ENCODE measurements around the gene PDE4D.

The PDE4D gene

GRCh38 chr5:59259237-59259636 is 634.3 kb downstream of the PDE4D start:
- TF ChIP-seq FOXP2 (optimal IDR thresholded peaks at IDR 0.05; ENCODE audit: borderline replicate concordance, extremely low read depth, extremely low read length, insufficient read depth) (no peak), REST (IDR thresholded peaks at IDR 0.05; ENCODE audit: insufficient read depth in 1 of 2, low read depth in 2 of 2, low read length in 2 of 2) (no peak), TAF1 (IDR thresholded peaks at IDR 0.05; ENCODE audit: borderline replicate concordance, insufficient read depth, low read length) (no peak), SIN3A (IDR thresholded peaks at IDR 0.05; ENCODE audit: borderline replicate concordance, insufficient read depth, low read length) (no peak), POLR2AphosphoS5 (IDR thresholded peaks at IDR 0.05; ENCODE audit: low read depth, low read length) (no peak)

- TF ChIP-seq POLR2AphosphoS5 (IDR thresholded peaks at IDR 0.05; ENCODE audit: low read depth, low read length), result no peak
- TF ChIP-seq FOXP2 (optimal IDR thresholded peaks at IDR 0.05; ENCODE audit: borderline replicate concordance, extremely low read depth, extremely low read length, insufficient read depth), result no peak
- no peak for TF ChIP-seq SIN3A (IDR thresholded peaks at IDR 0.05; ENCODE audit: borderline replicate concordance, insufficient read depth, low read length)
Measured at GRCh38 chr5:59257488-59258400, 635.8 kb downstream of the PDE4D start.

GRCh38 chr5:59256331-59256730 is 637.2 kb downstream of the PDE4D start:
- no peak for TF ChIP-seq REST (IDR thresholded peaks at IDR 0.05; ENCODE audit: insufficient read depth in 1 of 2, low read depth in 2 of 2, low read length in 2 of 2)
- TF ChIP-seq SIN3A (IDR thresholded peaks at IDR 0.05; ENCODE audit: borderline replicate concordance, insufficient read depth, low read length), result no peak
- no peak for TF ChIP-seq FOXP2 (optimal IDR thresholded peaks at IDR 0.05; ENCODE audit: borderline replicate concordance, extremely low read depth, extremely low read length, insufficient read depth)
- TF ChIP-seq POLR2AphosphoS5 (IDR thresholded peaks at IDR 0.05; ENCODE audit: low read depth, low read length), result no peak
- TF ChIP-seq TAF1 (IDR thresholded peaks at IDR 0.05; ENCODE audit: borderline replicate concordance, insufficient read depth, low read length), result no peak

- TF ChIP-seq REST (IDR thresholded peaks at IDR 0.05; ENCODE audit: insufficient read depth in 1 of 2, low read depth in 2 of 2, low read length in 2 of 2) (no peak), TAF1 (IDR thresholded peaks at IDR 0.05; ENCODE audit: borderline replicate concordance, insufficient read depth, low read length) (no peak), POLR2AphosphoS5 (IDR thresholded peaks at IDR 0.05; ENCODE audit: low read depth, low read length) (no peak), FOXP2 (optimal IDR thresholded peaks at IDR 0.05; ENCODE audit: borderline replicate concordance, extremely low read depth, extremely low read length, insufficient read depth) (no peak), SIN3A (IDR thresholded peaks at IDR 0.05; ENCODE audit: borderline replicate concordance, insufficient read depth, low read length) (no peak)
Measured at GRCh38 chr5:59254055-59254687, 639.4 kb downstream of the PDE4D start.

GRCh38 chr5:59253625-59254024 is 639.9 kb downstream of the PDE4D start:
- TF ChIP-seq SIN3A (IDR thresholded peaks at IDR 0.05; ENCODE audit: borderline replicate concordance, insufficient read depth, low read length) (no peak), POLR2AphosphoS5 (IDR thresholded peaks at IDR 0.05; ENCODE audit: low read depth, low read length) (no peak), TAF1 (IDR thresholded peaks at IDR 0.05; ENCODE audit: borderline replicate concordance, insufficient read depth, low read length) (no peak), REST (IDR thresholded peaks at IDR 0.05; ENCODE audit: insufficient read depth in 1 of 2, low read depth in 2 of 2, low read length in 2 of 2) (no peak), FOXP2 (optimal IDR thresholded peaks at IDR 0.05; ENCODE audit: borderline replicate concordance, extremely low read depth, extremely low read length, insufficient read depth) (no peak)
